ENCODE data around the gene XXYLT1.

The XXYLT1 gene

GRCh38 chr3:195080571-195081151 is 190.3 kb downstream of the XXYLT1 start:
- TF ChIP-seq, protein P1, sequence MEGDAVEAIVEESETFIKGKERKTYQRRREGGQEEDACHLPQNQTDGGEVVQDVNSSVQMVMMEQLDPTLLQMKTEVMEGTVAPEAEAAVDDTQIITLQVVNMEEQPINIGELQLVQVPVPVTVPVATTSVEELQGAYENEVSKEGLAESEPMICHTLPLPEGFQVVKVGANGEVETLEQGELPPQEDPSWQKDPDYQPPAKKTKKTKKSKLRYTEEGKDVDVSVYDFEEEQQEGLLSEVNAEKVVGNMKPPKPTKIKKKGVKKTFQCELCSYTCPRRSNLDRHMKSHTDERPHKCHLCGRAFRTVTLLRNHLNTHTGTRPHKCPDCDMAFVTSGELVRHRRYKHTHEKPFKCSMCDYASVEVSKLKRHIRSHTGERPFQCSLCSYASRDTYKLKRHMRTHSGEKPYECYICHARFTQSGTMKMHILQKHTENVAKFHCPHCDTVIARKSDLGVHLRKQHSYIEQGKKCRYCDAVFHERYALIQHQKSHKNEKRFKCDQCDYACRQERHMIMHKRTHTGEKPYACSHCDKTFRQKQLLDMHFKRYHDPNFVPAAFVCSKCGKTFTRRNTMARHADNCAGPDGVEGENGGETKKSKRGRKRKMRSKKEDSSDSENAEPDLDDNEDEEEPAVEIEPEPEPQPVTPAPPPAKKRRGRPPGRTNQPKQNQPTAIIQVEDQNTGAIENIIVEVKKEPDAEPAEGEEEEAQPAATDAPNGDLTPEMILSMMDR (IDR thresholded peaks at IDR 0.05; ENCODE audit: extremely low read depth, insufficient read depth, missing control alignments): no peak
- DNase-seq (ENCODE audit: low spot score): no peak
- in situ Hi-C loops (cut with MboI; ENCODE audit: low pct_unique_long_range_greater_than_20kb, low sequenced_read_pairs, unreplicated experiment): no loop called here

- in situ Hi-C loops (cut with MboI; ENCODE audit: low pct_unique_long_range_greater_than_20kb, low sequenced_read_pairs, unreplicated experiment): no loop called here
- peak; percentile 58 for DNase-seq (ENCODE audit: low spot score)
- TF ChIP-seq, protein P1 (IDR thresholded peaks at IDR 0.05; ENCODE audit: extremely low read depth, insufficient read depth, missing control alignments): no peak
These were observed 190.8 kb downstream of the XXYLT1 start for GRCh38 chr3:195080125-195080524.

GRCh38 chr3:195079636-195080035 is 191.3 kb downstream of the XXYLT1 start:
- no peak for DNase-seq (ENCODE audit: low spot score)
- TF ChIP-seq, protein P1 (IDR thresholded peaks at IDR 0.05; ENCODE audit: extremely low read depth, insufficient read depth, missing control alignments): no peak
- in situ Hi-C loops (cut with MboI; ENCODE audit: low pct_unique_long_range_greater_than_20kb, low sequenced_read_pairs, unreplicated experiment): no loop called here

GRCh38 chr3:195078891-195079440 is 192.0 kb downstream of the XXYLT1 start:
- no peak for DNase-seq (ENCODE audit: low spot score)
- TF ChIP-seq, protein P1 (IDR thresholded peaks at IDR 0.05; ENCODE audit: extremely low read depth, insufficient read depth, missing control alignments): no peak
- in situ Hi-C loops (cut with MboI; ENCODE audit: low pct_unique_long_range_greater_than_20kb, low sequenced_read_pairs, unreplicated experiment): no loop called here

DNA sequence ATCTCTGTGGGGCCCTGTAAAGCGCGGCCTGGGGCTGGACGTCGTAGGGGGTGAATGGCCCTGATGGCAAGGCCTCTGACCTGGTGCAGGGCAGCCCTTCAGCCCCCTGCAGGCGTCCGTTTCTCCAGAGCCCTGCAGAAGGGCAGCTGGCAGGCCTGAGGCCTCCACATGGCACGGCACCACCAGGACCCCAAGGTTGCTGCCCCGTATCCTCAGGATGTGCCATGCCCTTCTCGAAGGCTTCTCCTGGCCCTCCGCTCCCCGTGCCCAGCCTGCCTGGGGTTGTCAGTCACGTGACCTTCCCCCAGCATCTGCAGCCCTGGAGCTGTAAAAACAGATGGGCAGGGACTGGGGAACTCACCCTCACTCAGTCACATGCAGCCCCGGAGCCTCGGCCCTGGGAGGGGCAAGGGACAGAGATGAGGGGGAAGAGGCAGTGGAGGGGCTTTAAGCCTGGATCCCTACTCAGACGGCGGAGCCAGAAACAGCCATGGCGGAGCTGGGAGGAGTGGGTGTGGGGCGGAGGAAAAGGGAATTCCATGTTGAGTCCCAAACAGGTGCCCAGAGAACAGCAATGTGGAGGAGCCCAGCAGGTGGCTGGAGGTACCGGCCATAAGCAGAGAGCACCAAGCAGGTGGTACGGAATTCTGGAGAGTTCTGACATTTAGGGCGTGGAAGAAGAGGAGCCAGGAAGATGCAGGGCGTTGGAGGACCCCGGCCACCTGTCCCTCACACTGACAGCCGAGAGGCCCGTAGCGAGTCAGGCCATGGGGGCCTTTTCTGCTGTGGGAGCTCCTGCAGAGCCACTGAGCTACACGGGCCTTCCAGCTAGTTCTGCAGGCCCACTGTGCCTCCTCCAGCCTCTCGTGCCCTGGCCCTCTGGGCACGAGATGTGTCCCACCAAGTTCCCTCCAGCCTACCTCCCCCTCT is 193.1 kb downstream of the XXYLT1 start:
- in situ Hi-C loops (cut with MboI; ENCODE audit: low pct_unique_long_range_greater_than_20kb, low sequenced_read_pairs, unreplicated experiment): no loop called here
- TF ChIP-seq, protein P1 (IDR thresholded peaks at IDR 0.05; ENCODE audit: extremely low read depth, insufficient read depth, missing control alignments): no peak
- no peak for DNase-seq (ENCODE audit: low spot score)

GRCh38 chr3:195076981-195077610 is 193.9 kb downstream of the XXYLT1 start:
- DNase-seq (ENCODE audit: low spot score): no peak
- TF ChIP-seq, protein P1 (IDR thresholded peaks at IDR 0.05; ENCODE audit: extremely low read depth, insufficient read depth, missing control alignments): no peak
- in situ Hi-C loops (cut with MboI; ENCODE audit: low pct_unique_long_range_greater_than_20kb, low sequenced_read_pairs, unreplicated experiment): no loop called here
